ENCODE data around the gene ZFYVE27.

Gene ZFYVE27

DNA sequence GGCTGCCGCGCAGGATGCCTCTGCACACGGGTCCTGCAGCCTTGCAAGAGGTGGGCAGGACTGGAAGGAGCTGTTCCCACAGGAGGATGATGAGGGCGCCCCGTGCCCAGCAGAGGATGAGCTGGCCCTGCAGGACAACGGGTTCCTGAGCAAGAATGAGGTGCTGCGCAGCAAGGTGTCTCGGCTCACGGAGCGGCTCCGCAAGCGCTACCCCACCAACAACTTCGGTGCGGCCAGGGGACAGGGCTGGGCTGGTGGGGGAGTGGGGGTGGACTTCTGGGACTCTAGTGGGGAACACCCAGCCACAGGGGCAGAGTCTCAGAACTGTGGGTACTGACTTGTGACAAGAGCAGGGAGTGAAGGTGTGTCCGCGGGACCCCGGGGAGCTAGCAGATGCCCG is 16.0 kb downstream of the ZFYVE27 start:
- H3K9me3 ChIP-seq (ENCODE audit: control insufficient read depth, low read length), result no peaks in the 10 kb centered on the region
- no peaks in the 10 kb centered on the region for H3K36me3 ChIP-seq (ENCODE audit: control insufficient read depth, insufficient read depth, low read length)
- H3K4me2 ChIP-seq (ENCODE audit: low read length), result no peak overlapping the region
- H3K4me1 ChIP-seq, result no peaks in the 10 kb centered on the region
- H3K9ac ChIP-seq, result no peak overlapping the region
- no peak overlapping the region for H3K4me3 ChIP-seq (ENCODE audit: low read depth, low read length)
- H3K27me3 ChIP-seq (ENCODE audit: control insufficient read depth, insufficient read depth, low read length), result no peaks in the 10 kb centered on the region
- H3K27ac ChIP-seq, result no peak overlapping the region
- TF ChIP-seq, protein P1, sequence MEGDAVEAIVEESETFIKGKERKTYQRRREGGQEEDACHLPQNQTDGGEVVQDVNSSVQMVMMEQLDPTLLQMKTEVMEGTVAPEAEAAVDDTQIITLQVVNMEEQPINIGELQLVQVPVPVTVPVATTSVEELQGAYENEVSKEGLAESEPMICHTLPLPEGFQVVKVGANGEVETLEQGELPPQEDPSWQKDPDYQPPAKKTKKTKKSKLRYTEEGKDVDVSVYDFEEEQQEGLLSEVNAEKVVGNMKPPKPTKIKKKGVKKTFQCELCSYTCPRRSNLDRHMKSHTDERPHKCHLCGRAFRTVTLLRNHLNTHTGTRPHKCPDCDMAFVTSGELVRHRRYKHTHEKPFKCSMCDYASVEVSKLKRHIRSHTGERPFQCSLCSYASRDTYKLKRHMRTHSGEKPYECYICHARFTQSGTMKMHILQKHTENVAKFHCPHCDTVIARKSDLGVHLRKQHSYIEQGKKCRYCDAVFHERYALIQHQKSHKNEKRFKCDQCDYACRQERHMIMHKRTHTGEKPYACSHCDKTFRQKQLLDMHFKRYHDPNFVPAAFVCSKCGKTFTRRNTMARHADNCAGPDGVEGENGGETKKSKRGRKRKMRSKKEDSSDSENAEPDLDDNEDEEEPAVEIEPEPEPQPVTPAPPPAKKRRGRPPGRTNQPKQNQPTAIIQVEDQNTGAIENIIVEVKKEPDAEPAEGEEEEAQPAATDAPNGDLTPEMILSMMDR (IDR thresholded peaks at IDR 0.05), result no peak
- H2AFZ ChIP-seq, result no peak overlapping the region
- H3K79me2 ChIP-seq, result no peaks in the 10 kb centered on the region

DNA sequence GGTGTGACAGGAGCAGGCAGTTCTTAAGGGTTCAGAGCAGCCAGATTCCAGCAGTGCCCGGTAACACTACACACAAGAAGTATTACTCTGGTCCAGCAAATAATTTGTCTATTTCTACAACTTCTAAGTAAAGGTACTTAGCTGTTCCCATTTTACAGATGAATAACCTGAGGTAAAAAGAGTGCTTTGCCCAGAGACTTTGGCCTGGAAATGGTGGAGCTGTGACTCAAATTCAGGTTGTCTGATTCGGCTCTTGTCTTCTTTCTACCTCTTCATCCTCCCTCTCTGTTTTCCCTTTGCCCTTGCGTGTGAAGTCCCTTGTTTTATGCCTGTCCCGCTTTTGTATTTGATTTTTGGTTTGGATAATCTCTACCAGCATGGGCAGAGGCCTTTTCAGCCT is 17.8 kb downstream of the ZFYVE27 start:
- Histone ChIP-seq H3K9me3 (ENCODE audit: control insufficient read depth, low read length) (no peaks in the 10 kb centered on the region), H3K4me2 (ENCODE audit: low read length) (no peak overlapping the region), H3K27ac (no peak overlapping the region), H3K36me3 (ENCODE audit: control insufficient read depth, insufficient read depth, low read length) (no peaks in the 10 kb centered on the region), H2AFZ (no peak overlapping the region), H3K9ac (no peak overlapping the region), H3K79me2 (no peaks in the 10 kb centered on the region), H3K4me3 (ENCODE audit: low read depth, low read length) (no peak overlapping the region), H3K4me1 (no peaks in the 10 kb centered on the region), H3K27me3 (ENCODE audit: control insufficient read depth, insufficient read depth, low read length) (no peaks in the 10 kb centered on the region)
- TF ChIP-seq, protein P1 (IDR thresholded peaks at IDR 0.05), result no peak

DNA sequence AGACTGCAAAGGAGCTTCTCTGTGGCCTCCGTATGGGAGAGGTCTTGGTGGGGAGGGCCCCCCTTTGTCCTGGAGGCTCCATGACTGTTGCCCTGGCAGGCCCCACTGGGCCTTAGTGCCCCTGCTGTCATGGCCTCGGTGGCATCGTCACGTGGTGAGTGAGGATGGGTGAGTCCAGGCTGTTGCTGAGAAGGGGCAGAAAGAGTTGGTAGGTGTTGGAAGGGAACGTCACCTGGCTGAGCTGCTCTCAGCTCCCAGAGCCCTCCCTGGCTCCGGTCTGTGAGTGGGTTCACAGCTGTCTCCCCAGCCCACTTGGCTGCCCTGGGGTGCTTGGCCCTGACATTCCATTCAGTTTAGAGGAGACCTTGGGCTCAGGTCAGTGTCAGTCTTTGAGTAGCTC is 18.8 kb downstream of the ZFYVE27 start:
- H3K4me1 ChIP-seq, result no peaks in the 10 kb centered on the region
- TF ChIP-seq, protein P1 (IDR thresholded peaks at IDR 0.05), result no peak
- no peaks in the 10 kb centered on the region for H3K36me3 ChIP-seq (ENCODE audit: control insufficient read depth, insufficient read depth, low read length)
- no peak overlapping the region for H3K4me2 ChIP-seq (ENCODE audit: low read length)
- H3K9ac ChIP-seq, result no peak overlapping the region
- H3K79me2 ChIP-seq, result no peaks in the 10 kb centered on the region
- H3K4me3 ChIP-seq (ENCODE audit: low read depth, low read length), result no peak overlapping the region
- no peak overlapping the region for H3K27ac ChIP-seq
- H3K9me3 ChIP-seq (ENCODE audit: control insufficient read depth, low read length), result no peaks in the 10 kb centered on the region
- no peaks in the 10 kb centered on the region for H3K27me3 ChIP-seq (ENCODE audit: control insufficient read depth, insufficient read depth, low read length)
- no peak overlapping the region for H2AFZ ChIP-seq

DNA sequence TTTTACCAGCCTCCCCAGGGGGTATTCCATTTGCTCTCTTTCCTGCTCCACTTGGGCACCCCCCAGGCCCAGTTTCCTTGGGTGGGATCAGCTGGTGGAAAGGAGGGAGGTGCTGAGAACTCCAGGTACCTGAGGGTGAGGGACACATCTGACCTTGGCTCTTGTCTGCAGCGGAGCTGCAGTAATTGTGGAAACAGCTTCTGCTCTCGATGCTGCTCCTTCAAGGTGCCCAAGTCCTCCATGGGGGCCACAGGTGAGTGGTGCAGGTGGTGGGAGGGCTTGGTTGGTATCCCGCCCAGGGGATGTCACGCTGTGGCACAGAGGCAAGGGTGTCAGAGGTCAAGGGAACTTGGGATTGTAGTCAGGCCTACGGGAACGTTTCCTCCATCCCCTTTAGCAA is 20.5 kb downstream of the ZFYVE27 start:
- Histone ChIP-seq H3K4me3 (ENCODE audit: low read depth, low read length) (no peak overlapping the region), H3K4me1 (no peaks in the 10 kb centered on the region), H3K27ac (no peak overlapping the region), H3K79me2 (no peaks in the 10 kb centered on the region), H2AFZ (no peak overlapping the region), H3K9ac (no peak overlapping the region), H3K4me2 (ENCODE audit: low read length) (no peak overlapping the region), H3K27me3 (ENCODE audit: control insufficient read depth, insufficient read depth, low read length) (no peaks in the 10 kb centered on the region), H3K36me3 (ENCODE audit: control insufficient read depth, insufficient read depth, low read length) (no peaks in the 10 kb centered on the region), H3K9me3 (ENCODE audit: control insufficient read depth, low read length) (no peaks in the 10 kb centered on the region)
- TF ChIP-seq, protein P1 (IDR thresholded peaks at IDR 0.05), result no peak

DNA sequence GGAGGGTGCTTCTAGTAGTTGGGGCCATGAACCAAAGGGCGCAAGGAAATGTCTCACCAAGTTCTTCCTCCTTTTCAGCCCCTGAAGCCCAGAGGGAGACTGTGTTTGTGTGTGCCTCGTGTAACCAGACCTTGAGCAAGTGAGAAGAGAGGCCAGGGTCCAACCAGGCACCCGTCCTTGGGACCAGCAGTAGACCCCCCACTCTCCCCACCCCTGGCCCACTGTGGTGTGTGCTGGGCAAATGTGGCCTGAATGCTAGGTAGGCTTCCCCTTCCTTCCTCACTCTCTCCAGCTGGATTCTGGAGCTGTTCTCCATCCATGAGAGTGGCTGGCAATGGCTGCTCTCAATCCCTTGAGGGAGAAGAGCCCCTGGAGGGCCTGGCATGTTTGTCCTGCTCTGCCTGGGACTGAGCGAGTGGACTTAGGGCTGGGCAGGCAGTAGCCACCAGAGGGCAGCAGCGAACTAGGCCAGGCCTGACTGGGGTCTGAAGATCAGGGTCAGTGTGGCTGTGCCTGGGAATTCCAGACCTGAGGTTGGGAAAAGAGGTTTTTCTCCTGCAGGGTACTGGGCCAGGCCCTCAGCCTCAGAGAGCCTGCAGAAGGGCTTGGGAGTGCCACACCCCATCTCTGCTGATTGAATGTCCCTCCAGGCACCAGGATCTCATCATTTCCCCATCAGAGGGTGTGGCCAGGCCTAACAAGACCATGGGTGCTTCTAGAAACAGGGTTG is 22.4 kb downstream of the ZFYVE27 start:
- H3K9me3 ChIP-seq (ENCODE audit: control insufficient read depth, low read length), result no peaks in the 10 kb centered on the region
- H2AFZ ChIP-seq, result no peak overlapping the region
- H3K4me3 ChIP-seq (ENCODE audit: low read depth, low read length), result no peak overlapping the region
- no peak overlapping the region for H3K4me2 ChIP-seq (ENCODE audit: low read length)
- no peaks in the 10 kb centered on the region for H3K36me3 ChIP-seq (ENCODE audit: control insufficient read depth, insufficient read depth, low read length)
- H3K4me1 ChIP-seq, result no peaks in the 10 kb centered on the region
- no peak overlapping the region for H3K27ac ChIP-seq
- TF ChIP-seq, protein P1 (IDR thresholded peaks at IDR 0.05), result peak; percentile 85
- H3K27me3 ChIP-seq (ENCODE audit: control insufficient read depth, insufficient read depth, low read length), result no peaks in the 10 kb centered on the region
- no peak overlapping the region for H3K9ac ChIP-seq
- no peaks in the 10 kb centered on the region for H3K79me2 ChIP-seq
